ENCODE results near the gene SZT2. TPM values are rescaled to one million over a fixed set of nuclear protein-coding genes. Genes with fewer than 3 reads are reported as not detected.
A peak's percentile ranks its signal among the peaks of the same experiment; 100 is the strongest.

Gene SZT2
- total RNA-seq, 1 donor from 2014 or later: 21.3 TPM

GRCh38 chr1:43439781-43440180 lies 50.1 kb downstream of the SZT2 start:
- ATAC-seq (no peak), DNase-seq (ENCODE audit: low spot score) (no peak)

GRCh38 chr1:43440358-43440757 lies 50.7 kb downstream of the SZT2 start:
- peak; percentile 41 for DNase-seq (ENCODE audit: low spot score)
- ATAC-seq: no peak

- ATAC-seq: no peak
- peak; percentile 41 for DNase-seq (ENCODE audit: low spot score)
Measured at GRCh38 chr1:43441166-43441893, 51.6 kb downstream of the SZT2 start.

- peak; percentile 40 for DNase-seq (ENCODE audit: low spot score)
Measured at GRCh38 chr1:43441894-43442637, 52.4 kb downstream of the SZT2 start.

GRCh38 chr1:43442756-43443155 lies 53.1 kb downstream of the SZT2 start:
- peak; percentile 44 for DNase-seq (ENCODE audit: low spot score)
- no peak for ATAC-seq

More at GRCh38 chr1:43441894-43442637, 52.4 kb downstream of the SZT2 start:
- ATAC-seq: no peak

GRCh38 chr1:43443197-43443946 lies 53.7 kb downstream of the SZT2 start:
- peak; percentile 37 for DNase-seq (ENCODE audit: low spot score)
- no peak for ATAC-seq

- ATAC-seq (no peak), DNase-seq (ENCODE audit: low spot score) (peak; percentile 35)
Measured at GRCh38 chr1:43444151-43444828, 54.6 kb downstream of the SZT2 start.

- no peak for ATAC-seq
- peak; percentile 41 for DNase-seq (ENCODE audit: low spot score)
Measured at GRCh38 chr1:43444836-43445235, 55.1 kb downstream of the SZT2 start.

- DNase-seq (ENCODE audit: low spot score) (peak; percentile 40), ATAC-seq (no peak)
Measured at GRCh38 chr1:43445606-43446387, 56.1 kb downstream of the SZT2 start.

- peak; percentile 43 for DNase-seq (ENCODE audit: low spot score)
- ATAC-seq: no peak
Measured at GRCh38 chr1:43446388-43446740, 56.7 kb downstream of the SZT2 start.

GRCh38 chr1:43446881-43447835 lies 57.5 kb downstream of the SZT2 start:
- DNase-seq (ENCODE audit: low spot score) (peak; percentile 46), ATAC-seq (no peak)

GRCh38 chr1:43447891-43448708 lies 58.4 kb downstream of the SZT2 start:
- ATAC-seq: peak; percentile 81
- peak; percentile 90 for DNase-seq (ENCODE audit: low spot score)

- no peak for ATAC-seq
- DNase-seq (ENCODE audit: low spot score): peak; percentile 44
Measured at GRCh38 chr1:43448955-43449707, 59.4 kb downstream of the SZT2 start.

- peak; percentile 45 for DNase-seq (ENCODE audit: low spot score)
Measured at GRCh38 chr1:43449708-43450069, 60.0 kb downstream of the SZT2 start.

GRCh38 chr1:43450251-43450941 lies 60.7 kb downstream of the SZT2 start:
- ATAC-seq (no peak), DNase-seq (ENCODE audit: low spot score) (peak; percentile 44)

More at GRCh38 chr1:43449708-43450069, 60.0 kb downstream of the SZT2 start:
- no peak for ATAC-seq

GRCh38 chr1:43451157-43451591 lies 61.5 kb downstream of the SZT2 start:
- no peak for DNase-seq (ENCODE audit: low spot score)

More at GRCh38 chr1:43451157-43451591, 61.5 kb downstream of the SZT2 start:
- ATAC-seq: no peak
